ENCODE data around the gene ISG15. TPM values are rescaled to one million over a fixed set of nuclear protein-coding genes. Genes with fewer than 3 reads are reported as not detected.

The ISG15 gene
- total and polyA plus RNA-seq, 9 of the 15 experiments (the other 6 are each of a cell fraction or from before 2014, with no cell fraction given): 0.40 to 58.3 (median 12.2) TPM

GRCh38 chr1:1040004-1040991, 27.0 kb downstream of the ISG15 start (continued):
- TF ChIP-seq, protein P1, sequence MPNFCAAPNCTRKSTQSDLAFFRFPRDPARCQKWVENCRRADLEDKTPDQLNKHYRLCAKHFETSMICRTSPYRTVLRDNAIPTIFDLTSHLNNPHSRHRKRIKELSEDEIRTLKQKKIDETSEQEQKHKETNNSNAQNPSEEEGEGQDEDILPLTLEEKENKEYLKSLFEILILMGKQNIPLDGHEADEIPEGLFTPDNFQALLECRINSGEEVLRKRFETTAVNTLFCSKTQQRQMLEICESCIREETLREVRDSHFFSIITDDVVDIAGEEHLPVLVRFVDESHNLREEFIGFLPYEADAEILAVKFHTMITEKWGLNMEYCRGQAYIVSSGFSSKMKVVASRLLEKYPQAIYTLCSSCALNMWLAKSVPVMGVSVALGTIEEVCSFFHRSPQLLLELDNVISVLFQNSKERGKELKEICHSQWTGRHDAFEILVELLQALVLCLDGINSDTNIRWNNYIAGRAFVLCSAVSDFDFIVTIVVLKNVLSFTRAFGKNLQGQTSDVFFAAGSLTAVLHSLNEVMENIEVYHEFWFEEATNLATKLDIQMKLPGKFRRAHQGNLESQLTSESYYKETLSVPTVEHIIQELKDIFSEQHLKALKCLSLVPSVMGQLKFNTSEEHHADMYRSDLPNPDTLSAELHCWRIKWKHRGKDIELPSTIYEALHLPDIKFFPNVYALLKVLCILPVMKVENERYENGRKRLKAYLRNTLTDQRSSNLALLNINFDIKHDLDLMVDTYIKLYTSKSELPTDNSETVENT (CRISPR knock-in tag; IDR thresholded peaks at IDR 0.05): peak; percentile 60; the same call in 1 of the 2 replicates
- no peak for TF ChIP-seq ZNF3 (CRISPR knock-in tag; IDR thresholded peaks at IDR 0.05)
- TF ChIP-seq CBX1 (IDR thresholded peaks at IDR 0.05; ENCODE audit: low read depth): 0 out of 2 replicates have a peak, but pooled peaks have one; percentile 50
- no peak for TF ChIP-seq TCF7 (IDR thresholded peaks at IDR 0.05; ENCODE audit: borderline replicate concordance)
- TF ChIP-seq SMARCB1 (IDR thresholded peaks at IDR 0.05; ENCODE audit: insufficient read length, low read depth): no peak
- TF ChIP-seq ZNF224 (CRISPR knock-in tag; IDR thresholded peaks at IDR 0.05): no peak
- peak; percentile 77 for TF ChIP-seq HMGN3 (IDR thresholded peaks at IDR 0.05; ENCODE audit: borderline replicate concordance, extremely low read depth, insufficient read length, low read depth, low read length)
- TF ChIP-seq RB1 (IDR thresholded peaks at IDR 0.05; ENCODE audit: low read depth): peak; percentile 76
- TF ChIP-seq FOXA3 (CRISPR knock-in tag; conservative IDR thresholded peaks at IDR 0.05 in 1 of 2, IDR thresholded peaks at IDR 0.05 in 1 of 2): no peak
- no peak for TF ChIP-seq MBD1 (CRISPR knock-in tag; IDR thresholded peaks at IDR 0.05)
- no peak for TF ChIP-seq HDAC2 (IDR thresholded peaks at IDR 0.05)
- TF ChIP-seq ZNF76 (CRISPR knock-in tag; IDR thresholded peaks at IDR 0.05; ENCODE audit: borderline replicate concordance): no peak
- no peak for TF ChIP-seq RBM22 (IDR thresholded peaks at IDR 0.05; ENCODE audit: low read depth, low read length, poor library complexity, severe bottlenecking)
- no peak; the same call in 1 of the 2 replicates for TF ChIP-seq NR1H2 (CRISPR knock-in tag; IDR thresholded peaks at IDR 0.05)
